ENCODE data around the gene TTLL5. TPM values are rescaled to one million over a fixed set of nuclear protein-coding genes. Genes with fewer than 3 reads are reported as not detected.

The TTLL5 gene
- total RNA-seq, 2 experiments from 2014 or later = 28.9 to 43.4 TPM

- Mint-ChIP-seq H3K27me3 (no peaks in the 10 kb centered on the region), H3K36me3 (peaks cover 2% of the 10 kb centered on the region), H3K27ac (no peak overlapping the region), H3K9me3 (ENCODE audit: low read depth) (no peaks in the 10 kb centered on the region), H3K4me1 (no peaks in the 10 kb centered on the region), H3K4me3 (no peak overlapping the region)
- no peak for DNase-seq
- ATAC-seq = no peak
- CTCF ChIA-PET = no interaction called here
Observed at GRCh38 chr14:75807667-75808360, 146.8 kb downstream of the TTLL5 start.

- no peaks in the 10 kb centered on the region for H3K9me3 Mint-ChIP-seq (ENCODE audit: low read depth)
- H3K27me3 Mint-ChIP-seq = no peaks in the 10 kb centered on the region
- CTCF ChIA-PET = interaction anchor here (1.4 kb wide), 1 partner anchor 45 kb away, joined by 3 read pairs; no protein-coding TSS in a partner anchor
Observed at GRCh38 chr14:75811136-75811829, 150.2 kb downstream of the TTLL5 start.

GRCh38 chr14:75811872-75812499, 150.9 kb downstream of the TTLL5 start:
- Mint-ChIP-seq H3K4me3 (no peak overlapping the region), H3K27me3 (no peaks in the 10 kb centered on the region), H3K9me3 (ENCODE audit: low read depth) (no peaks in the 10 kb centered on the region), H3K27ac (no peak overlapping the region), H3K36me3 (peaks cover 2% of the 10 kb centered on the region), H3K4me1 (no peaks in the 10 kb centered on the region)
- CTCF ChIA-PET = no interaction called here
- DNase-seq (no peak), ATAC-seq (no peak)

More at GRCh38 chr14:75811136-75811829, 150.2 kb downstream of the TTLL5 start:
- H3K4me3 Mint-ChIP-seq = no peak overlapping the region
- ATAC-seq = no peak
- H3K4me1 Mint-ChIP-seq = no peaks in the 10 kb centered on the region
- peaks cover 2% of the 10 kb centered on the region for H3K36me3 Mint-ChIP-seq
- no peak overlapping the region for H3K27ac Mint-ChIP-seq
- no peak for DNase-seq

- Mint-ChIP-seq H3K27ac (no peak overlapping the region), H3K27me3 (no peaks in the 10 kb centered on the region), H3K4me1 (no peaks in the 10 kb centered on the region), H3K36me3 (peaks cover 2% of the 10 kb centered on the region), H3K9me3 (ENCODE audit: low read depth) (no peaks in the 10 kb centered on the region), H3K4me3 (no peak overlapping the region)
- CTCF ChIA-PET = no interaction called here
- DNase-seq = no peak
- no peak for ATAC-seq
Observed at GRCh38 chr14:75812622-75813021, 151.6 kb downstream of the TTLL5 start.

- Mint-ChIP-seq H3K9me3 (ENCODE audit: low read depth) (no peaks in the 10 kb centered on the region), H3K27ac (no peak overlapping the region), H3K4me3 (no peak overlapping the region), H3K4me1 (peaks cover 6% of the 10 kb centered on the region), H3K36me3 (peaks cover 15% of the 10 kb centered on the region), H3K27me3 (no peaks in the 10 kb centered on the region)
- DNase-seq (no peak), ATAC-seq (no peak)
- CTCF ChIA-PET = no interaction called here
Observed at GRCh38 chr14:75820761-75821160, 159.7 kb downstream of the TTLL5 start.

- CTCF ChIA-PET = interaction anchor here (0.6 to 1.0 kb wide), 2 partner anchors 12 to 945 kb away, joined by 3 read pairs; no protein-coding TSS in a partner anchor
- Mint-ChIP-seq H3K9me3 (ENCODE audit: low read depth) (no peaks in the 10 kb centered on the region), H3K27me3 (no peaks in the 10 kb centered on the region), H3K4me3 (no peak overlapping the region), H3K4me1 (peaks cover 6% of the 10 kb centered on the region), H3K27ac (no peak overlapping the region), H3K36me3 (peaks cover 15% of the 10 kb centered on the region)
- DNase-seq (no peak), ATAC-seq (no peak)
Observed at GRCh38 chr14:75821831-75822521, 160.9 kb downstream of the TTLL5 start.

- ATAC-seq (no peak), DNase-seq (no peak)
- H3K4me3 Mint-ChIP-seq = no peak overlapping the region
- CTCF ChIA-PET = interaction anchor here (1.0 kb wide), 1 partner anchor 12 kb away, joined by 3 read pairs; no protein-coding TSS in a partner anchor
- H3K27ac Mint-ChIP-seq = no peak overlapping the region
- H3K27me3 Mint-ChIP-seq = no peaks in the 10 kb centered on the region
- H3K4me1 Mint-ChIP-seq = peaks cover 6% of the 10 kb centered on the region
- peaks cover 15% of the 10 kb centered on the region for H3K36me3 Mint-ChIP-seq
- H3K9me3 Mint-ChIP-seq (ENCODE audit: low read depth) = no peaks in the 10 kb centered on the region
Observed at GRCh38 chr14:75822522-75823141, 161.6 kb downstream of the TTLL5 start.

GRCh38 chr14:75823334-75823733, 162.3 kb downstream of the TTLL5 start:
- H3K36me3 Mint-ChIP-seq = peaks cover 15% of the 10 kb centered on the region
- CTCF ChIA-PET = no interaction called here
- H3K4me1 Mint-ChIP-seq = peaks cover 6% of the 10 kb centered on the region
- no peak overlapping the region for H3K4me3 Mint-ChIP-seq
- no peak for ATAC-seq
- no peak overlapping the region for H3K27ac Mint-ChIP-seq
- DNase-seq = no peak
- H3K9me3 Mint-ChIP-seq (ENCODE audit: low read depth) = no peaks in the 10 kb centered on the region
- H3K27me3 Mint-ChIP-seq = no peaks in the 10 kb centered on the region

GRCh38 chr14:75824318-75824717, 163.3 kb downstream of the TTLL5 start:
- no peaks in the 10 kb centered on the region for H3K27me3 Mint-ChIP-seq
- H3K4me1 Mint-ChIP-seq = peaks cover 6% of the 10 kb centered on the region
- DNase-seq (no peak), ATAC-seq (no peak)
- H3K27ac Mint-ChIP-seq = no peak overlapping the region
- no peaks in the 10 kb centered on the region for H3K9me3 Mint-ChIP-seq (ENCODE audit: low read depth)
- CTCF ChIA-PET = no interaction called here
- peaks cover 15% of the 10 kb centered on the region for H3K36me3 Mint-ChIP-seq
- H3K4me3 Mint-ChIP-seq = no peak overlapping the region

GRCh38 chr14:75825147-75825592, 164.1 kb downstream of the TTLL5 start:
- no peaks in the 10 kb centered on the region for H3K27me3 Mint-ChIP-seq
- H3K27ac Mint-ChIP-seq = no peak overlapping the region
- H3K4me3 Mint-ChIP-seq = no peak overlapping the region
- H3K4me1 Mint-ChIP-seq = peaks cover 6% of the 10 kb centered on the region
- H3K36me3 Mint-ChIP-seq = peaks cover 13% of the 10 kb centered on the region
- CTCF ChIA-PET = interaction anchor here (1.0 kb wide), 1 partner anchor 81 kb away, joined by 3 read pairs; no protein-coding TSS in a partner anchor
- H3K9me3 Mint-ChIP-seq (ENCODE audit: low read depth) = no peaks in the 10 kb centered on the region
- ATAC-seq (no peak), DNase-seq (no peak)

- Mint-ChIP-seq H3K4me1 (peaks cover 12% of the 10 kb centered on the region), H3K36me3 (peaks cover 9% of the 10 kb centered on the region), H3K27me3 (no peaks in the 10 kb centered on the region), H3K4me3 (no peak overlapping the region), H3K27ac (no peak overlapping the region), H3K9me3 (ENCODE audit: low read depth) (no peaks in the 10 kb centered on the region)
- no peak for ATAC-seq
- DNase-seq = no peak
- CTCF ChIA-PET = interaction anchor here (0.9 kb wide), 1 partner anchor 156 kb away, joined by 3 read pairs; no protein-coding TSS in a partner anchor
Observed at GRCh38 chr14:75826599-75826998, 165.6 kb downstream of the TTLL5 start.

- H3K27ac Mint-ChIP-seq = no peak overlapping the region
- no peak overlapping the region for H3K4me3 Mint-ChIP-seq
- H3K36me3 Mint-ChIP-seq = peaks cover 8% of the 10 kb centered on the region
- CTCF ChIA-PET = interaction anchor here (0.7 to 0.9 kb wide), 2 partner anchors 155 to 588 kb away, joined by 3 read pairs; no protein-coding TSS in a partner anchor
- no peak for DNase-seq
- no peaks in the 10 kb centered on the region for H3K9me3 Mint-ChIP-seq (ENCODE audit: low read depth)
- no peak for ATAC-seq
- no peaks in the 10 kb centered on the region for H3K27me3 Mint-ChIP-seq
- peaks cover 12% of the 10 kb centered on the region for H3K4me1 Mint-ChIP-seq
Observed at GRCh38 chr14:75827331-75827730, 166.3 kb downstream of the TTLL5 start.

GRCh38 chr14:75829316-75829715, 168.3 kb downstream of the TTLL5 start:
- ATAC-seq (no peak), DNase-seq (no peak)
- Mint-ChIP-seq H3K4me3 (no peak overlapping the region), H3K4me1 (peaks cover 9% of the 10 kb centered on the region), H3K9me3 (ENCODE audit: low read depth) (no peaks in the 10 kb centered on the region), H3K36me3 (peaks cover 4% of the 10 kb centered on the region), H3K27me3 (no peaks in the 10 kb centered on the region), H3K27ac (no peak overlapping the region)
- CTCF ChIA-PET = no interaction called here
